Naive B cell (primary cell): ENCODE results near the gene CTNNA1. TPM values are rescaled to one million over a fixed set of nuclear protein-coding genes. Genes with fewer than 3 reads are reported as not detected.
"Not testable (repeated sequence)": the region's sequence is repeated elsewhere in the genome, so short reads cannot be mapped to it uniquely, and the experiment has no call there.

Experiments
- ATAC-seq, 2 donors: fragments of 150-1000 bp; cut with Tn5 transposase; 2 replicates each; pipeline ENCODE4 v1.10.0; 2021; ENCODE audit warnings: low read depth in 2 of 2, mild to moderate bottlenecking in 2 of 2, moderate library complexity in 2 of 2
- DNase-seq: peaks from one replicate; pipeline ENCODE4 v3.0.0; 2022
- H3K27ac Mint-ChIP-seq, 6 donors: one replicate each; pipeline ENCODE4 v1.8.0; 2020 to 2022; ENCODE audit warnings: mild to moderate bottlenecking in 6 of 6, mixed read lengths in 6 of 6, moderate library complexity in 5 of 6, inconsistent platforms in 2 of 6
- H3K27me3 Mint-ChIP-seq, 3 donors: one replicate each; pipeline ENCODE4 v1.8.0; 2021 to 2022; ENCODE audit warnings: mixed read lengths in 3 of 3, mild to moderate bottlenecking in 1 of 3
- H3K36me3 Mint-ChIP-seq, 2 donors: one replicate each; pipeline ENCODE4 v1.8.0; 2020 to 2022; ENCODE audit warnings: mixed read lengths in 2 of 2, inconsistent platforms in 1 of 2, mild to moderate bottlenecking in 1 of 2
- H3K4me1 Mint-ChIP-seq, 3 donors: one replicate each; pipeline ENCODE4 v1.8.0; 2020 to 2022; ENCODE audit warnings: mixed read lengths in 3 of 3, inconsistent platforms in 1 of 3, mild to moderate bottlenecking in 1 of 3, moderate library complexity in 1 of 3
- H3K4me3 Mint-ChIP-seq, 8 donors: one replicate each; pipeline ENCODE4 v1.8.0; 2020 to 2022; ENCODE audit warnings: mild to moderate bottlenecking in 8 of 8, mixed read lengths in 8 of 8, moderate library complexity in 8 of 8, inconsistent platforms in 2 of 8
- H3K9me3 Mint-ChIP-seq, 7 donors: one replicate each; pipeline ENCODE4 v1.8.0; 2020 to 2022; ENCODE audit warnings: mixed read lengths in 7 of 7, mild to moderate bottlenecking in 5 of 7, inconsistent platforms in 2 of 7, moderate library complexity in 1 of 7
- polyA plus RNA-seq, 6 donors: library from polyadenylated mRNA; unstranded; fragments of 300-500 nt; fragmentation: Illumina TruSeq; gene quantifications; one replicate each; pipeline ENCODE4 v1.2.3, GENCODE V29; 2021; ENCODE audit warnings: low read depth in 6 of 6

Gene CTNNA1
- polyA plus RNA-seq, 6 donors from 2014 or later = 18.8 to 25.8 (median 23.7) TPM

GRCh38 chr5:138715931-138716432 lies 37.2 kb upstream of the CTNNA1 start:
- H3K9me3 Mint-ChIP-seq, DNase-seq, H3K4me3 Mint-ChIP-seq, H3K4me1 Mint-ChIP-seq, ATAC-seq, H3K36me3 Mint-ChIP-seq, H3K27ac Mint-ChIP-seq: not testable (repeated sequence)
- peaks cover 9 to 17% (median 15%) of the 10 kb centered on the region in 3 donors for H3K27me3 Mint-ChIP-seq

- no peaks in the 10 kb centered on the region for H3K36me3 Mint-ChIP-seq
Measured at GRCh38 chr5:138716456-138716924, 36.7 kb upstream of the CTNNA1 start.

GRCh38 chr5:138717399-138717798 lies 35.8 kb upstream of the CTNNA1 start:
- H3K9me3 Mint-ChIP-seq = peaks cover 0 to 2% (median 0%) of the 10 kb centered on the region in 7 donors
- DNase-seq (no peak), ATAC-seq (no peak)
- H3K27me3 Mint-ChIP-seq = peaks cover 16 to 20% (median 19%) of the 10 kb centered on the region in 3 donors
- no peak overlapping the region for H3K4me3 Mint-ChIP-seq
- H3K27ac Mint-ChIP-seq = no peak overlapping the region
- no peaks in the 10 kb centered on the region for H3K36me3 Mint-ChIP-seq
- H3K4me1 Mint-ChIP-seq = no peaks in the 10 kb centered on the region

More at GRCh38 chr5:138716456-138716924, 36.7 kb upstream of the CTNNA1 start:
- ATAC-seq (no peak), DNase-seq (no peak)
- H3K27ac Mint-ChIP-seq = no peak overlapping the region
- no peak overlapping the region for H3K4me3 Mint-ChIP-seq
- peaks cover 14 to 20% (median 18%) of the 10 kb centered on the region in 3 donors for H3K27me3 Mint-ChIP-seq
- H3K4me1 Mint-ChIP-seq = no peaks in the 10 kb centered on the region
- no peaks in the 10 kb centered on the region for H3K9me3 Mint-ChIP-seq

- H3K27ac Mint-ChIP-seq = peak overlapping the region in 1 of 6 donors; percentile 21
- no peaks in the 10 kb centered on the region for H3K36me3 Mint-ChIP-seq
- no peaks in the 10 kb centered on the region for H3K4me1 Mint-ChIP-seq
- no peak for ATAC-seq
- no peak overlapping the region for H3K4me3 Mint-ChIP-seq
- H3K9me3 Mint-ChIP-seq = peaks cover 0 to 2% (median 0%) of the 10 kb centered on the region in 7 donors
- peaks cover 19 to 25% (median 25%) of the 10 kb centered on the region in 3 donors for H3K27me3 Mint-ChIP-seq
- DNase-seq = no peak
Measured at GRCh38 chr5:138719811-138720210, 33.4 kb upstream of the CTNNA1 start.

GRCh38 chr5:138720840-138721239 lies 32.4 kb upstream of the CTNNA1 start:
- Mint-ChIP-seq H3K9me3 (peaks cover 0 to 2% (median 0%) of the 10 kb centered on the region in 7 donors), H3K36me3 (no peaks in the 10 kb centered on the region), H3K27ac (no peak overlapping the region), H3K4me1 (no peaks in the 10 kb centered on the region), H3K27me3 (peaks cover 12 to 25% (median 25%) of the 10 kb centered on the region in 3 donors), H3K4me3 (no peak overlapping the region)
- ATAC-seq (no peak), DNase-seq (no peak)

- peaks cover 0 to 7% (median 0%) of the 10 kb centered on the region in 3 donors for H3K4me1 Mint-ChIP-seq
- H3K4me3 Mint-ChIP-seq = no peak overlapping the region
- no peak overlapping the region for H3K27ac Mint-ChIP-seq
- DNase-seq (no peak), ATAC-seq (no peak)
- H3K27me3 Mint-ChIP-seq = peaks cover 12 to 25% (median 25%) of the 10 kb centered on the region in 3 donors
- no peaks in the 10 kb centered on the region for H3K36me3 Mint-ChIP-seq
- peaks cover 0 to 2% (median 0%) of the 10 kb centered on the region in 7 donors for H3K9me3 Mint-ChIP-seq
Measured at GRCh38 chr5:138721979-138722378, 31.2 kb upstream of the CTNNA1 start.

GRCh38 chr5:138722544-138723177 lies 30.6 kb upstream of the CTNNA1 start:
- H3K27ac Mint-ChIP-seq = peak overlapping the region in 1 of 6 donors; percentile 67
- H3K4me1 Mint-ChIP-seq = peaks cover 0 to 12% (median 0%) of the 10 kb centered on the region in 3 donors
- H3K9me3 Mint-ChIP-seq = peaks cover 0 to 2% (median 0%) of the 10 kb centered on the region in 7 donors
- no peak overlapping the region for H3K4me3 Mint-ChIP-seq
- H3K27me3 Mint-ChIP-seq = peaks cover 12 to 25% (median 25%) of the 10 kb centered on the region in 3 donors
- DNase-seq (no peak), ATAC-seq (no peak)
- no peaks in the 10 kb centered on the region for H3K36me3 Mint-ChIP-seq

GRCh38 chr5:138724470-138725146 lies 28.6 kb upstream of the CTNNA1 start:
- Mint-ChIP-seq H3K4me1 (peaks cover 0 to 12% (median 0%) of the 10 kb centered on the region in 3 donors), H3K27me3 (peaks cover 12 to 25% (median 25%) of the 10 kb centered on the region in 3 donors), H3K4me3 (no peak overlapping the region), H3K27ac (no peak overlapping the region), H3K36me3 (no peaks in the 10 kb centered on the region), H3K9me3 (peaks cover 0 to 2% (median 0%) of the 10 kb centered on the region in 7 donors)
- ATAC-seq = no peak
- no peak for DNase-seq

- ATAC-seq (no peak), DNase-seq (peak; percentile 2)
- Mint-ChIP-seq H3K4me1 (peaks cover 0 to 12% (median 0%) of the 10 kb centered on the region in 3 donors), H3K36me3 (no peaks in the 10 kb centered on the region), H3K9me3 (peaks cover 0 to 2% (median 0%) of the 10 kb centered on the region in 7 donors), H3K27me3 (peaks cover 12 to 29% (median 25%) of the 10 kb centered on the region in 3 donors), H3K4me3 (no peak overlapping the region), H3K27ac (no peak overlapping the region)
Measured at GRCh38 chr5:138725153-138725817, 27.9 kb upstream of the CTNNA1 start.

- H3K27me3 Mint-ChIP-seq = peaks cover 12 to 27% (median 25%) of the 10 kb centered on the region in 3 donors
- H3K4me3 Mint-ChIP-seq = no peak overlapping the region
- DNase-seq (no peak), ATAC-seq (no peak)
- H3K27ac Mint-ChIP-seq = no peak overlapping the region
- no peaks in the 10 kb centered on the region for H3K36me3 Mint-ChIP-seq
- peaks cover 0 to 12% (median 0%) of the 10 kb centered on the region in 3 donors for H3K4me1 Mint-ChIP-seq
- peaks cover 0 to 2% (median 0%) of the 10 kb centered on the region in 7 donors for H3K9me3 Mint-ChIP-seq
Measured at GRCh38 chr5:138725818-138726416, 27.3 kb upstream of the CTNNA1 start.

- peaks cover 0 to 12% (median 0%) of the 10 kb centered on the region in 3 donors for H3K4me1 Mint-ChIP-seq
- H3K27ac Mint-ChIP-seq = no peak overlapping the region
- peaks cover 0 to 2% (median 0%) of the 10 kb centered on the region in 7 donors for H3K9me3 Mint-ChIP-seq
- no peaks in the 10 kb centered on the region for H3K36me3 Mint-ChIP-seq
- H3K4me3 Mint-ChIP-seq = no peak overlapping the region
- peaks cover 9 to 19% (median 17%) of the 10 kb centered on the region in 3 donors for H3K27me3 Mint-ChIP-seq
- no peak for ATAC-seq
- no peak for DNase-seq
Measured at GRCh38 chr5:138726848-138727247, 26.4 kb upstream of the CTNNA1 start.

- not testable (repeated sequence) for H3K9me3 Mint-ChIP-seq, H3K4me3 Mint-ChIP-seq, H3K36me3 Mint-ChIP-seq, DNase-seq, ATAC-seq
- Mint-ChIP-seq H3K4me1 (peaks cover 0 to 12% (median 0%) of the 10 kb centered on the region in 3 donors), H3K27me3 (peaks cover 0 to 18% (median 9%) of the 10 kb centered on the region in 3 donors), H3K27ac (peak overlapping the region in 1 of 6 donors; percentile 47)
Measured at GRCh38 chr5:138730496-138730895, 22.7 kb upstream of the CTNNA1 start.

- peaks cover 0 to 23% (median 9%) of the 10 kb centered on the region in 3 donors for H3K27me3 Mint-ChIP-seq
- H3K27ac Mint-ChIP-seq = no peak overlapping the region
- ATAC-seq (no peak), DNase-seq (no peak)
- H3K9me3 Mint-ChIP-seq = peaks cover 0 to 5% (median 0%) of the 10 kb centered on the region in 7 donors
- H3K36me3 Mint-ChIP-seq = no peaks in the 10 kb centered on the region
- H3K4me1 Mint-ChIP-seq = peaks cover 0 to under 1% (median 0%) of the 10 kb centered on the region in 3 donors
- H3K4me3 Mint-ChIP-seq = no peak overlapping the region
Measured at GRCh38 chr5:138732466-138732865, 20.8 kb upstream of the CTNNA1 start.
